A549 (cell line): ENCODE data around the gene TRAF3IP1. TPM values are rescaled to one million over a fixed set of nuclear protein-coding genes. Genes with fewer than 3 reads are reported as not detected.

Experiments used
- BHLHE40 ChIP-seq: IDR thresholded peaks from 2 replicates; pipeline ENCODE4 v1.6.1; 2012; ENCODE audit warnings: low read depth, low read length, inconsistent platforms
- CBX2 ChIP-seq: fragments of 200-600 bp; sonication (generic); IDR thresholded peaks from 2 replicates; pipeline ENCODE4 v1.6.1; 2016; ENCODE audit warnings: low read depth, mild to moderate bottlenecking, borderline replicate concordance
- CBX8 ChIP-seq: fragments of 200-600 bp; sonication (generic); IDR thresholded peaks from 2 replicates; pipeline ENCODE4 v1.6.1; 2016
- CHD4 ChIP-seq: fragments of 200-600 bp; sonication (generic); IDR thresholded peaks from 2 replicates; pipeline ENCODE4 v1.6.1; 2016; ENCODE audit warnings: antibody characterized with exemption, mild to moderate bottlenecking, borderline replicate concordance
- CTCF ChIP-seq: fragments of >200 bp; sonication (Bioruptor Twin); formaldehyde crosslinking; IDR thresholded peaks from 3 replicates; pipeline ENCODE4 v1.5.1; 2016
- EHF ChIP-seq: fragments of 250-450 bp; sonication (Bioruptor Pico); IDR thresholded peaks from 2 replicates; pipeline ENCODE4 v1.5.0; 2020; ENCODE audit warnings: mild to moderate bottlenecking
- EHMT2 ChIP-seq: fragments of 200-600 bp; sonication (generic); IDR thresholded peaks from 2 replicates; pipeline ENCODE4 v1.6.1; 2016; ENCODE audit warnings: antibody characterized with exemption, low read depth, mild to moderate bottlenecking, moderate library complexity
- ELK1 ChIP-seq: fragments of 150-350 bp; IDR thresholded peaks from 2 replicates; pipeline ENCODE4 v1.6.1; 2014; ENCODE audit warnings: low read depth, mild to moderate bottlenecking, low read length
- EP300 ChIP-seq, 2 experiments: fragments of >200 bp; sonication (Bioruptor Twin); formaldehyde crosslinking; IDR thresholded peaks; 2 replicates in 1 of 2; 3 replicates in 1 of 2; pipeline ENCODE4 v1.6.1; 2016 to 2017
- ESRRA ChIP-seq: fragments of 150-350 bp; IDR thresholded peaks from 2 replicates; pipeline ENCODE4 v1.6.1; 2014; ENCODE audit warnings: mild to moderate bottlenecking, low read length, borderline replicate concordance
- FOSL2 ChIP-seq, 2 experiments: fragments of 450-650 bp in 1 of 2; fragments of >200 bp in 1 of 2; sonication (Bioruptor Twin) in 1 of 2; formaldehyde crosslinking; IDR thresholded peaks; 2 replicates each; pipeline versions ENCODE4 v1.5.0 to v1.6.1; 2016 to 2020; ENCODE audit warnings: mild to moderate bottlenecking in 1 of 2, moderate library complexity in 1 of 2
- FOXS1 ChIP-seq: fragments of 250-450 bp; sonication (Bioruptor Pico); IDR thresholded peaks from 2 replicates; pipeline ENCODE4 v1.5.0; 2020; ENCODE audit warnings: mild to moderate bottlenecking, moderate library complexity
- GATA3 ChIP-seq: IDR thresholded peaks from 2 replicates; pipeline ENCODE4 v1.6.1; 2012; ENCODE audit warnings: borderline replicate concordance
- HOXB13 ChIP-seq: fragments of 250-450 bp; sonication (Bioruptor Pico); IDR thresholded peaks from 2 replicates; pipeline ENCODE4 v1.5.0; 2020; ENCODE audit warnings: low read depth, mild to moderate bottlenecking, moderate library complexity
- JUN ChIP-seq, 2 experiments: fragments of >200 bp; sonication (Bioruptor Twin); formaldehyde crosslinking; IDR thresholded peaks; 2 replicates in 1 of 2; 3 replicates in 1 of 2; pipeline ENCODE4 v1.6.1; 2016 to 2017
- NFE2L2 ChIP-seq: fragments of 150-350 bp; conservative IDR thresholded peaks from 2 replicates; pipeline ENCODE4 v1.6.1; 2014; ENCODE audit warnings: low read length
- NPAS2 ChIP-seq: fragments of 250-450 bp; sonication (Bioruptor Pico); IDR thresholded peaks from 2 replicates; pipeline ENCODE4 v1.8.0; 2022; ENCODE audit warnings: mild to moderate bottlenecking, moderate library complexity, borderline replicate concordance
- PHF8 ChIP-seq: fragments of 200-600 bp; sonication (generic); IDR thresholded peaks from 2 replicates; pipeline ENCODE4 v1.6.1; 2016; ENCODE audit warnings: low read depth, mild to moderate bottlenecking, antibody characterized with exemption, moderate library complexity, borderline replicate concordance
- POLR2A ChIP-seq: IDR thresholded peaks from 2 replicates; pipeline ENCODE4 v1.6.1; 2012; ENCODE audit warnings: mild to moderate bottlenecking, low read length
- POLR2AphosphoS2 ChIP-seq: conservative IDR thresholded peaks from 2 replicates; pipeline ENCODE4 v1.6.1; 2012; ENCODE audit warnings: low read length, improper control_type of control experiment, inconsistent platforms
- RCOR1 ChIP-seq: fragments of 150-350 bp; IDR thresholded peaks from 2 replicates; pipeline ENCODE4 v1.6.1; 2014; ENCODE audit warnings: antibody characterized with exemption, low read length, low read depth
- REST ChIP-seq: fragments of 200-600 bp; sonication (generic); IDR thresholded peaks from 2 replicates; pipeline ENCODE4 v1.6.1; 2016; ENCODE audit warnings: antibody characterized with exemption, mild to moderate bottlenecking, moderate library complexity
- RFX5 ChIP-seq: fragments of 450-650 bp; IDR thresholded peaks from 2 replicates; pipeline ENCODE4 v1.7.1; 2014; ENCODE audit warnings: antibody characterized with exemption, mild to moderate bottlenecking, moderate library complexity
- RNF2 ChIP-seq: fragments of 200-600 bp; sonication (generic); IDR thresholded peaks from 2 replicates; pipeline ENCODE4 v1.6.1; 2016; ENCODE audit warnings: low read depth, mild to moderate bottlenecking, antibody characterized with exemption, moderate library complexity, borderline replicate concordance
- SMC3 ChIP-seq: fragments of >200 bp; sonication (Bioruptor Twin); formaldehyde crosslinking; IDR thresholded peaks from 3 replicates; pipeline ENCODE4 v1.6.1; 2018; ENCODE audit warnings: inconsistent platforms
- TFCP2L1 ChIP-seq: fragments of 250-450 bp; sonication (Bioruptor Pico); IDR thresholded peaks from 2 replicates; pipeline ENCODE4 v1.5.0; 2021; ENCODE audit warnings: mild to moderate bottlenecking
- USF2 ChIP-seq: fragments of 450-650 bp; IDR thresholded peaks from 2 replicates; pipeline ENCODE4 v1.6.1; 2014; ENCODE audit warnings: antibody characterized with exemption
- ZC3H11A ChIP-seq: fragments of 450-650 bp; IDR thresholded peaks from 2 replicates; pipeline ENCODE4 v1.6.1; 2014; ENCODE audit warnings: antibody characterized with exemption, mild to moderate bottlenecking
- ZFP36 ChIP-seq: fragments of 450-650 bp; IDR thresholded peaks from 2 replicates; pipeline ENCODE4 v1.6.1; 2014; ENCODE audit warnings: borderline replicate concordance; ENCODE audit not compliant: partially characterized antibody
- polyA plus RNA-seq, 4 experiments: library from polyadenylated mRNA; depleted of rRNA in 3 of 4; stranded (reverse); fragments of >200 nt; fragmentation: RNase III in 1 of 4; extraction: RNeasy Plus Mini Kit Qiagen cat#74134 plus additional on column Dnase treatment in 1 of 4; gene quantifications; 2 replicates in 3 of 4; 3 replicates in 1 of 4; pipeline ENCODE4 v1.2.3, GENCODE V29; 2011 to 2017
- TF ChIP-seq, protein P1 (sequence below): fragments of 250-450 bp; sonication (Bioruptor Pico); IDR thresholded peaks from 2 replicates; pipeline ENCODE4 v1.5.0; 2021; ENCODE audit warnings: mild to moderate bottlenecking, moderate library complexity, borderline replicate concordance
- TF ChIP-seq, protein P2 (sequence below): fragments of >200 bp; sonication (Bioruptor Twin); formaldehyde crosslinking; IDR thresholded peaks from 3 replicates; pipeline ENCODE4 v1.6.1; 2016

The TRAF3IP1 gene
- polyA plus RNA-seq, 2 of the 4 experiments (the other 2 are of a cell fraction), result 10.6 to 19.2 TPM

DNA sequence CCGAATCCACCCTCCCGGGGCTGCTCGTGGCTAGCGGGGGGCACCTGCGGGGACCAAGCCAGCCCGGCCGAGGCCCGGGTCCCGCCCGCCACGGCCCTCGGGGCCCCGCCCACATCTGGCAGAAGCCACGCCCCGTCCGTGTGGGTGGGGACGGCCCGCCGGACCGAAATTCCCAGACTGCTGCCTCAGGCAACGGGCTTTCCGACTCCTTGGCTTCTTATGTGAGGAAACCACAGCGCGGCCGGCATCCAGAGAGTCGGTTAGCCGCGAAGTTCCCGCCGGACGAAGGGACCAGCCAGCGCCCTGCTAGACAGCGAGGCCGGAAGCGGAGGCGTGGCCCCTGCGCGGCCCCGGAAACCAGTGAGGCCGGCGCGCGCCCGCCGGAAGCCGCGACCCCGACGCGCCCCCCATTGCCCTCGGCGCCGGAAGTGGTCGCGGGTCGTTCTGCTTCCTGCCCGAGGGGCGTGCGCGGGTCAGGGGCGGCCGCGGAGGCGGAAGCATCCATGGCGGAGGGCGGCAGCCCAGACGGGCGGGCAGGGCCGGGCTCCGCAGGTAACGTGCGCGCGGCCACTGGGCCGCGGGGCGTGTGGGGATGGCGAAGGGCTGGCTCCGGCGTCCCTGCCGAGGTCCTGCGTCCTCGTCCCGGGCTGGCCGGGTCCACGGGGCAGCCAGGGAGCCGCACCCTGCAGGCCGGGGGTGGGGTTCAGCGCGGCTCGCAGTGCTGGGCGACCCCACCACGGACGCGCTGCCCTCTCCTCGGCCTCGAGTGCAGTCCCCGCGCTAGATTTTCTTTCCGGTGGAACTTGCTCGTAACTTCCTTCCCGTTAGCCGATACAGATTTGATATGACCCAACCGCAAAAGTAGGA lies 106.5 kb downstream of the TRAF3IP1 start, which contains the start of gene ASB1 (continued):
- TF ChIP-seq ESRRA (no peak), EP300 (IDR thresholded peaks at IDR 0.05) (no peak), RCOR1 (no peak), JUN (IDR thresholded peaks at IDR 0.05) (peak; percentile 77 to 88; a peak in 4 of 5 replicates), REST (no peak), BHLHE40 (no peak), HOXB13 (CRISPR knock-in tag) (no peak), PHF8 (peak; percentile 91), GATA3 (peak; percentile 27; the same call in 1 of the 2 replicates), FOSL2 (IDR thresholded peaks at IDR 0.05) (no peak), FOSL2 (CRISPR knock-in tag; IDR thresholded peaks at IDR 0.05) (no peak), CBX2 (no peak), RFX5 (no peak), USF2 (no peak), ZFP36 (no peak), ELK1 (0 out of 2 replicates have a peak, but pooled peaks have one; percentile 38), RNF2 (no peak), EHMT2 (no peak), SMC3 (0 out of 3 replicates have a peak, but pooled peaks have one; percentile 8), NPAS2 (no peak), TFCP2L1 (no peak), CHD4 (no peak), POLR2AphosphoS2 (no peak), POLR2A (peak; percentile 46), ZC3H11A (no peak), FOXS1 (CRISPR knock-in tag) (no peak), NFE2L2 (no peak), EHF (CRISPR knock-in tag) (no peak), CTCF (no peak), CBX8 (no peak)
- TF ChIP-seq, protein P1, sequence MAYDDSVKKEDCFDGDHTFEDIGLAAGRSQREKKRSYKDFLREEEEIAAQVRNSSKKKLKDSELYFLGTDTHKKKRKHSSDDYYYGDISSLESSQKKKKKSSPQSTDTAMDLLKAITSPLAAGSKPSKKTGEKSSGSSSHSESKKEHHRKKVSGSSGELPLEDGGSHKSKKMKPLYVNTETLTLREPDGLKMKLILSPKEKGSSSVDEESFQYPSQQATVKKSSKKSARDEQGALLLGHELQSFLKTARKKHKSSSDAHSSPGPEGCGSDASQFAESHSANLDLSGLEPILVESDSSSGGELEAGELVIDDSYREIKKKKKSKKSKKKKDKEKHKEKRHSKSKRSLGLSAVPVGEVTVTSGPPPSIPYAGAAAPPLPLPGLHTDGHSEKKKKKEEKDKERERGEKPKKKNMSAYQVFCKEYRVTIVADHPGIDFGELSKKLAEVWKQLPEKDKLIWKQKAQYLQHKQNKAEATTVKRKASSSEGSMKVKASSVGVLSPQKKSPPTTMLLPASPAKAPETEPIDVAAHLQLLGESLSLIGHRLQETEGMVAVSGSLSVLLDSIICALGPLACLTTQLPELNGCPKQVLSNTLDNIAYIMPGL (CRISPR knock-in tag), result peak; percentile 66; the same call in 1 of the 2 replicates
- TF ChIP-seq, protein P2, sequence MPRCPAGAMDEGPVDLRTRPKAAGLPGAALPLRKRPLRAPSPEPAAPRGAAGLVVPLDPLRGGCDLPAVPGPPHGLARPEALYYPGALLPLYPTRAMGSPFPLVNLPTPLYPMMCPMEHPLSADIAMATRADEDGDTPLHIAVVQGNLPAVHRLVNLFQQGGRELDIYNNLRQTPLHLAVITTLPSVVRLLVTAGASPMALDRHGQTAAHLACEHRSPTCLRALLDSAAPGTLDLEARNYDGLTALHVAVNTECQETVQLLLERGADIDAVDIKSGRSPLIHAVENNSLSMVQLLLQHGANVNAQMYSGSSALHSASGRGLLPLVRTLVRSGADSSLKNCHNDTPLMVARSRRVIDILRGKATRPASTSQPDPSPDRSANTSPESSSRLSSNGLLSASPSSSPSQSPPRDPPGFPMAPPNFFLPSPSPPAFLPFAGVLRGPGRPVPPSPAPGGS, result peak; percentile 54; the same call in 1 of the 3 replicates
